Stimulated activated CD4-positive, alpha-beta T cell treated with anti-CD3 and anti-CD28 coated beads, Interleukin-12 subunit alpha, Interleukin-12 subunit beta, amount 100 ng/mL, for 48 hours (primary cell): Measurements from ENCODE around the gene EXOC1.
"Not testable (repeated sequence)": the region's sequence is repeated elsewhere in the genome, so short reads cannot be mapped to it uniquely, and the experiment has no call there.

Experiments
- DNase-seq, 3 donors: peaks; one replicate each; pipeline ENCODE4 v3.0.0-alpha.2; 2020; ENCODE audit warnings: low read depth in 2 of 3, low spot score in 1 of 3

EXOC1 gene

GRCh38 chr4:55906323-55906722 is 52.9 kb downstream of the EXOC1 start:
- DNase-seq: no peak

GRCh38 chr4:55906989-55907388 is 53.5 kb downstream of the EXOC1 start:
- DNase-seq: peak in 1 of 3 donors; percentile 11

GRCh38 chr4:55907469-55907868 is 54.0 kb downstream of the EXOC1 start:
- DNase-seq: no peak

GRCh38 chr4:55910140-55910539 is 56.7 kb downstream of the EXOC1 start:
- no peak for DNase-seq

- DNase-seq: no peak
Observed at GRCh38 chr4:55912249-55912648, 58.8 kb downstream of the EXOC1 start.

GRCh38 chr4:55920571-55920970 is 67.1 kb downstream of the EXOC1 start:
- no peak for DNase-seq

GRCh38 chr4:55921093-55921492 is 67.6 kb downstream of the EXOC1 start:
- DNase-seq: no peak

- no peak for DNase-seq
Observed at GRCh38 chr4:55925241-55925640, 71.8 kb downstream of the EXOC1 start.

- no peak for DNase-seq
Observed at GRCh38 chr4:55926610-55927009, 73.2 kb downstream of the EXOC1 start.

GRCh38 chr4:55927803-55928437 is 74.5 kb downstream of the EXOC1 start:
- no peak for DNase-seq

- no peak for DNase-seq
Observed at GRCh38 chr4:55928846-55929245, 75.4 kb downstream of the EXOC1 start.

GRCh38 chr4:55931043-55931442 is 77.6 kb downstream of the EXOC1 start:
- DNase-seq: no peak

GRCh38 chr4:55931833-55932232 is 78.4 kb downstream of the EXOC1 start:
- no peak for DNase-seq

- DNase-seq: no peak
Observed at GRCh38 chr4:55932511-55932910, 79.1 kb downstream of the EXOC1 start.

GRCh38 chr4:55933611-55934010 is 80.2 kb downstream of the EXOC1 start:
- DNase-seq: no peak

GRCh38 chr4:55935907-55936306 is 82.5 kb downstream of the EXOC1 start:
- not testable (repeated sequence) for DNase-seq

GRCh38 chr4:55938481-55938880 is 85.0 kb downstream of the EXOC1 start:
- no peak for DNase-seq

- no peak for DNase-seq
Observed at GRCh38 chr4:55939421-55939820, 86.0 kb downstream of the EXOC1 start.

GRCh38 chr4:55941881-55942396 is 88.5 kb downstream of the EXOC1 start:
- no peak for DNase-seq

GRCh38 chr4:55947254-55947882 is 93.9 kb downstream of the EXOC1 start:
- peak in 1 of 3 donors; percentile 10 for DNase-seq

- peak in 2 of 3 donors; percentile 27 to 37 for DNase-seq
Observed at GRCh38 chr4:55947912-55948725, 94.7 kb downstream of the EXOC1 start.
